ENCODE data around the gene SYNM. TPM values are rescaled to one million over a fixed set of nuclear protein-coding genes. Genes with fewer than 3 reads are reported as not detected.

The SYNM gene
- total and polyA plus RNA-seq, 7 donors: 0.69 to 1,357 (median 731) TPM

- peaks cover 0 to 96% (median 89%) of the 10 kb centered on the region in 4 donors for H3K4me1 ChIP-seq
- intact Hi-C loops (cut with DNase I): no loop called here
- WGBS, 2 donors: 97% methylated on average over 4 of the region's 4 CpGs
- no peak for DNase-seq
- H3K27ac ChIP-seq: peak overlapping the region; percentile 92 to 97 (median 96)
- H3K27me3 ChIP-seq: no peaks in the 10 kb centered on the region
- H3K9me3 ChIP-seq: no peaks in the 10 kb centered on the region
- no peak overlapping the region for H3K4me3 ChIP-seq
- H3K36me3 ChIP-seq: no peaks in the 10 kb centered on the region
- TF ChIP-seq POLR2AphosphoS5 (IDR thresholded peaks at IDR 0.05): no peak
- no peak for TF ChIP-seq POLR2A (IDR thresholded peaks at IDR 0.05)
- TF ChIP-seq CTCF (IDR thresholded peaks at IDR 0.05): no peak
- no peak for TF ChIP-seq EP300 (IDR thresholded peaks at IDR 0.05)
Measured at GRCh38 chr15:99172171-99172570, 67.3 kb downstream of the SYNM start.

- DNase-seq: no peak
- H3K27ac ChIP-seq: peak overlapping the region; percentile 92 to 97 (median 96)
Measured at GRCh38 chr15:99172989-99173388, 68.1 kb downstream of the SYNM start.

GRCh38 chr15:99174567-99175395, 69.9 kb downstream of the SYNM start:
- H3K9me3 ChIP-seq: no peaks in the 10 kb centered on the region
- H3K27ac ChIP-seq: peak overlapping the region; percentile 92 to 97 (median 96)
- WGBS, 2 donors: 74 to 82% methylated on average over 15 of the region's 15 CpGs
- peaks cover 0 to 91% (median 72%) of the 10 kb centered on the region in 4 donors for H3K4me1 ChIP-seq
- H3K27me3 ChIP-seq: no peaks in the 10 kb centered on the region
- TF ChIP-seq POLR2AphosphoS5 (IDR thresholded peaks at IDR 0.05) (peak; percentile 44 to 77 (median 63)), EP300 (IDR thresholded peaks at IDR 0.05) (peak in 2 of 4 donors; percentile 80 to 87), CTCF (IDR thresholded peaks at IDR 0.05) (no peak), POLR2A (IDR thresholded peaks at IDR 0.05) (no peak)
- H3K4me3 ChIP-seq: no peak overlapping the region
- intact Hi-C loops (cut with DNase I): loop anchor here (1.0 to 2.0 kb wide), 2 partner anchors 37 to 68 kb away; no protein-coding TSS in a partner anchor
- H3K36me3 ChIP-seq: no peaks in the 10 kb centered on the region
- peak; percentile 83 for DNase-seq

More at GRCh38 chr15:99172989-99173388, 68.1 kb downstream of the SYNM start:
- intact Hi-C loops (cut with DNase I): no loop called here
- H3K27me3 ChIP-seq: no peaks in the 10 kb centered on the region
- peaks cover 0 to 96% (median 84%) of the 10 kb centered on the region in 4 donors for H3K4me1 ChIP-seq
- H3K9me3 ChIP-seq: no peaks in the 10 kb centered on the region
- no peak overlapping the region for H3K4me3 ChIP-seq
- TF ChIP-seq EP300 (IDR thresholded peaks at IDR 0.05) (no peak), POLR2AphosphoS5 (IDR thresholded peaks at IDR 0.05) (no peak), POLR2A (IDR thresholded peaks at IDR 0.05) (no peak), CTCF (IDR thresholded peaks at IDR 0.05) (no peak)
- no peaks in the 10 kb centered on the region for H3K36me3 ChIP-seq
- 96 to 97% methylated on average over 3 of the region's 3 CpGs for WGBS, 2 donors

GRCh38 chr15:99176757-99177156, 71.9 kb downstream of the SYNM start:
- TF ChIP-seq POLR2AphosphoS5 (IDR thresholded peaks at IDR 0.05): no peak
- TF ChIP-seq CTCF (IDR thresholded peaks at IDR 0.05): no peak
- intact Hi-C loops (cut with DNase I): no loop called here
- WGBS, 2 donors: 97% methylated on average over 2 of the region's 2 CpGs
- Histone ChIP-seq H3K4me1 (peaks cover 0 to 93% (median 74%) of the 10 kb centered on the region in 4 donors), H3K27me3 (no peaks in the 10 kb centered on the region), H3K9me3 (no peaks in the 10 kb centered on the region), H3K27ac (peak overlapping the region; percentile 92 to 97 (median 96)), H3K36me3 (no peaks in the 10 kb centered on the region), H3K4me3 (no peak overlapping the region)
- DNase-seq: no peak
